GM23248 (cell line): ENCODE results near the gene FPGS.
"Not testable (repeated sequence)": the region's sequence is repeated elsewhere in the genome, so short reads cannot be mapped to it uniquely, and the experiment has no call there.

Experiments
- EZH2 ChIP-seq: fragments of 200-600 bp; sonication (generic); IDR thresholded peaks from 2 replicates; pipeline ENCODE4 v1.6.1; 2018; ENCODE audit warnings: antibody characterized with exemption, mild to moderate bottlenecking; ENCODE audit not compliant: insufficient read depth, poor library complexity, severe bottlenecking
- EZH2phosphoT487 ChIP-seq: fragments of 200-600 bp; sonication (generic); IDR thresholded peaks from 2 replicates; pipeline ENCODE4 v1.6.1; 2018; ENCODE audit warnings: antibody characterized with exemption, moderate library complexity, mild to moderate bottlenecking, low read depth; ENCODE audit not compliant: insufficient read depth

DNA sequence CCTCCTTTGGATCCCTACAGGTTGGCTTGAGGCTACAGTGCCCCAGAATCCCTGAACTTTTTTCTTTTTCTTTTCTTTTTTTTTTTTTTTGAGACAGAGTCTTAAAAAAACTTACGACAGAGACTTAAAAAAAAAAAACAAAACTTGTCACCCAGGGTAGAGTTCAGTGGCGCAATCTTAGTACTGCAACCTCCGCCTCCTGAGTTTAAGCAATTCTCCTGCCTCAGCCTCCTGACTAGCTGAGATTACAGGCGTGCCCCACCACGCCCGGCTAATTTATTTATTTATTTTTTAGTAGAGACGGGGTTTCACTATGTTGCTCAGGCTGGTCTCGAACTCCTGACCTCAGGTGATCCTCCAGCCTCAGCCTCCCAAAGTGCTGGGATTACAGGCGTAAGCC lies 21.8 kb upstream of the FPGS start:
- not testable (repeated sequence) for TF ChIP-seq EZH2, EZH2phosphoT487
